ENCODE data around the gene KMT2C. TPM values are rescaled to one million over a fixed set of nuclear protein-coding genes. Genes with fewer than 3 reads are reported as not detected.

The KMT2C gene
- polyA plus RNA-seq, 4 donors = 34.5 to 41.3 (median 36.7) TPM

DNA sequence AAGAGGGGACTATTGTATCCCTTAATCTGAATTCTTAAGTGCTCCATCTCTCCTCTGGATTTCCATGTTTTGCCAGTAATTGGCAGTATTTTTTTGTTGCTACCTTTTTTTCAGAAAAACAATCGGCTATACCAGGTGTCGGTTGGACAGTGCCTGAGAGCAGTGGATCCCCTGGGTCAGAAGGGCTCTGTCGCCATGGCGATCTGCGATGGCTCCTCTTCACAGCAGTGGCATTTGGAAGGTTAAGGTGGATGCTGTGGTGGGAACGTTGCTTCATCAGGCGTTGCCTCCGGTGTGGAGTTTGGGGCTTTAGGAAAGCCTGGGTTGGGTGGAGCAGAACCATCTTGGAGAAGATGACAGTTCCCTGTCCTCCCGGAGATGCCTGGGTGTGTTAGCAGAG is 314.4 kb downstream of the KMT2C start:
- no peak for DNase-seq (ENCODE audit: low read depth in 4 of 4, low spot score in 3 of 4)

DNA sequence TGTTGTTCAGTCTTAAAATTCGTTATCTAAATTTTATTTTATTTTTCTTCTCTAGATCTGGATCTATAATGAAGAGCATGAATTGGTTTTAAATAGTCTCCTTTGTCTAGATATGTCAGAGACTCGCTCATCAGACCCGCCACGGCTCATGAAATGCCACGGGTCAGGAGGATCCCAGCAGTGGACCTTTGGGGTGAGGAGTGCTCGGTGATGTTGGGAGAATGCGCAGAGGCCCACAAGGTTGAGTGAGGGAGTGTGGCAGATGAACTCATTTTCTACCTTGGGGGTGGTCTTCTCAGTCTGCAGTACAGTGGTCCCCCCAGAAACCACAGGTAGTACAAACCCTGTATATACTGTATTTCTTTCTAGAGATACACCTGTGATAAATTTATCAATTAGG is 315.0 kb downstream of the KMT2C start:
- DNase-seq (ENCODE audit: low read depth in 4 of 4, low spot score in 3 of 4) = no peak

DNA sequence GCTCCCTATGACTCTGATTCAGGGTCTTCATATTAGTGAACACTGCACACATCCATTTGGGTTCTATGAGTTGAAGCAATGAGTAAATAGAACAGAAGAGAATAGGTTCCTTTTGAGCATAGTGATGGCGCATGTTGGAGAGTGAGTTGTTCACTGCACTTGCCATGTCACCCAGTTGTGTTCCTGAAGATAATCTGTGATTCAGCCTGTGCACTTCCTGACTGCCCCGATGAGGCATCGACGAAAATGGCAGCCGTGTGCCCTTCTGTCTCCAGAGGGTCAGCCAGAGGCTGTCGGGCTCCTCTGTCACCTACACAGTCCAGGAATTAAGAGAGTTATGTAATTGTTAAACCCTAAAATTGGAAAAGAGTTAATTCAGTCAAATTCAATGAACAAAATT is 315.6 kb downstream of the KMT2C start:
- no peak for DNase-seq (ENCODE audit: low read depth in 4 of 4, low spot score in 3 of 4)

DNA sequence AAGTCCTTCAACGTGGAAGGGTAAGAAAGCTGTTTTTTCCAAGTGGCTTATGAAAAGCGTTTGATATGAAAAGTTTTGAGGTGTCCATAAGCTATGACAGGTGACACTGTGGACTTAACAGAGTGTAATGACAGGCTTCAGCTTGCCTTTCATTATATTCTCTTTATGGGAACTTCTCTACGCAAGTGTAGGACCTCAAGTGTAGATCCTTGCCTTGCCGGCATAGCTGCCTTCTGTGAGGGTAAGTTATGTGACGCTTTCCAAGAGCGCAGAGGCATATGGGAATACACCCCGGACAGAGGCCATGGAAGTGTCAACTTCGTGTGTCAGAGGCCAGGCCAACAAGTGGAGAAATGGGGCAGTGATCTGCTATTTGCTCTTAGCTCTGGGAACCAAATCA is 318.4 kb downstream of the KMT2C start:
- no peak for DNase-seq (ENCODE audit: low read depth in 4 of 4, low spot score in 3 of 4)

DNA sequence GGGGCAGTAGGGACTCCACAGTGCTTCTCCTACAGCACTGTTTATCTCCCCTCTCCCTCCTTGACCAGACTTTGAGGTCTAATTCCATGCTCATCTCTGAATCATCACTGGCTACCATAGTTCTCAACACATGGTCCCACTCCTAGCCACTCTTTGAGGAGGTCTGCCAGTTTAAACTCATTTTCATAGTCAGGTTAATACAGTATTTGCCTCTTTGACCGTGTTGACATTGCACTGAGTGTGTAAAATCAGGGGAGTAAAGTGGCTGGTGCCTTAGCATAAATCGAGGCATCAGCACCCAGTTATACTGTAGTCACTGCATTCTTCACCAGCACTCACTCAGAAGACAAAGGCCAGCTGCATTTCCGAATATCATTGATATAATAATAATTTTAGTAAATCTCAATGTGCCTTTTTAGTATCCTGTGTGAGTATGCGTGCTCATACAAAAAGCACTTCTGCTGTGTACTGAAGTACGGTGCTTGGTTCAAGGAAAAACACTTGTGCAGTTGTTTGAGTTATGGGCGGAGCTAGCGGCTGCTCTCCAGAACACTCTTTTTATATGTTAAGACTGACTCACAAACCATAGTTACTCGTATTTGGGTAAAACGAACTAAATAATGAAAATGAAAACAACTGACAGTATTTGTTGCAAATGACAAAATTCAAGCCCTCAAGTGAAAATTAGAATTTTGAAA is 320.6 kb downstream of the KMT2C start:
- no peak for DNase-seq (ENCODE audit: low read depth in 4 of 4, low spot score in 3 of 4)

DNA sequence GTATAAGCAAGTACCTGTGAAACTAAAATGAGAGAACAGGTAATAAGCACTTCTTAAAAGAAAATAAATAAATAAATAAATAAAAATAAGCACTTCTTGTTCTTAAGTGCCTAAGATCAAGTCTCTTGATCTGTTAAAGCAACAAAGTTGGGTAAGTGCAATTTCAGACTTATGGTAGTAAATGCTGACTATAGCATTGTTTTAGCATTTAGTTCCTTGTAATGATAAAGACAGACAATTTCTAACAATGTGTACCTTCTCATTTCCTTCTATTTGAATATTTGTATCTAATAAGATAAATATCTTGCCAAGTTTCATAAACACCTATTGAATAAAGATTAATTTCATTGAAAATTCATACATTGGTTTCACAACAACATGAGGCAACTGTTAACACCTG is 323.0 kb downstream of the KMT2C start:
- no peak for DNase-seq (ENCODE audit: low read depth in 4 of 4, low spot score in 3 of 4)

DNA sequence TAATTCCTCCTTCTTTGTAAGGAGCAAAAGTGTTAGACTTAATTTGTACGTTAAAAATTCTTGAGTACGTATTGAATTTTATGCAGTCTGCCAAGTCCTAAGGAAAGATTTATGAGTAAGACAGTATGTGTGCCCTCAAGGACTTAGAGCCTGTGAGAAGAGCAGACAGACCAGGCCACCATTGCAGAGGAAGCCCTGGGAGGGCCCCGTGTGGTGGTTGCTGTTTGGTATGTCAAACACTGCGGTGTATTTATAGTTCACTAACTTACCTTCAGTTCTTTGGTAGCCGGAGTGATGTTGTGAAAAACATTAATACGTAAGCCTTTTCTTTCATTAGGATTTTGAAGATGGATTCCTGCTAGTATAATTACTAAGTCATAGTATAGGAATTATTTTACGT is 327.4 kb downstream of the KMT2C start:
- DNase-seq (ENCODE audit: low read depth in 4 of 4, low spot score in 3 of 4) = no peak

DNA sequence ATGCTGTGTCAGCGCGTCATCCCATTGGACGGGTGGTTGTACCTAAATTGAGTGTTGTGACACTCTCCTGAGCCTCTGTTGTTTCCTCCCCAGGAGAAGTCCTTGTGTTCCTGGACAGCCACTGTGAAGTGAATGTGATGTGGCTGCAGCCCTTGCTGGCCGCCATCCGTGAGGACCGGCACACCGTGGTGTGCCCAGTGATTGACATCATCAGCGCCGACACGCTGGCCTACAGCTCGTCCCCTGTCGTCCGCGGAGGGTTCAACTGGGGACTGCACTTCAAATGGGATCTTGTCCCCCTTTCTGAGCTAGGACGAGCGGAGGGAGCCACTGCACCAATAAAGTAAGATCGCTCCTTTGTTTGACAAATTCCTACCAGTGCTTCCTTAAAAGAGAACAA is 327.9 kb downstream of the KMT2C start:
- DNase-seq (ENCODE audit: low read depth in 4 of 4, low spot score in 3 of 4) = no peak

DNA sequence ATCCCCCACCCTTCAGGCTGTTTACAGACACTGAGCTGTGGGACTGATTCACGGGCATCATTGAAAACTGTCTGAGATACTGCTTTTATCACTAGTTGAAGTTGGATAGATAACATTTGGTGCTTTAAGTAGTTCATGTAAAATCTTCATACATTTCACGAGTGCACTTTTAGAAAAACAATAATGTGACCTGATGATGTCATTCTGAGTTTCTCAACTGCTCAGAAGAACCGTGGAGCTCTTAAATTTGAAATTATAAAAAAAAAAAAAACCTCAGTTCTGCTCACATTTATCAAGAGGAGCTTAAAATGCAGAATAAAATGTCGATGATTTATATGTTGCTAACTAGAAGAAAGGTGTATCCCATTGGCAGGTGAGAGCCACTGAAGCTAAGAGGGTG is 328.8 kb downstream of the KMT2C start:
- no peak for DNase-seq (ENCODE audit: low read depth in 4 of 4, low spot score in 3 of 4)

DNA sequence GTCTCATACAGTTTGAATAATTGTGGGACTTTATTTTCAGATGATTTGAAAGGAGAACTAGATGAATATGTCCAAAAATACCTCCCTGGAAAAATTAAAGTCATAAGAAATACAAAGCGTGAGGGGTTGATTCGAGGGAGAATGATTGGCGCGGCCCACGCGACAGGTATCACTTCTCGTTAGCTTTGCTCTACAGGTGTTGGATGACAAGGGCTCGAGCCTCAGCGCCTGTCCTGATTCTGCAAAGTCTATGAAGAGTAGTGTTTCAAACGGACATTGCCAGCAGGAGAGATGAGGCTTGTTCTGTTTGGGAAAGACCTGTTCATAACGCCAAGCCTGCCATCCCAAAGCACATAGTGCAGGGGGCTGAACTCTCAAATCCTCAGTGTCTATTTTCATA is 330.6 kb downstream of the KMT2C start:
- DNase-seq (ENCODE audit: low read depth in 4 of 4, low spot score in 3 of 4) = no peak

DNA sequence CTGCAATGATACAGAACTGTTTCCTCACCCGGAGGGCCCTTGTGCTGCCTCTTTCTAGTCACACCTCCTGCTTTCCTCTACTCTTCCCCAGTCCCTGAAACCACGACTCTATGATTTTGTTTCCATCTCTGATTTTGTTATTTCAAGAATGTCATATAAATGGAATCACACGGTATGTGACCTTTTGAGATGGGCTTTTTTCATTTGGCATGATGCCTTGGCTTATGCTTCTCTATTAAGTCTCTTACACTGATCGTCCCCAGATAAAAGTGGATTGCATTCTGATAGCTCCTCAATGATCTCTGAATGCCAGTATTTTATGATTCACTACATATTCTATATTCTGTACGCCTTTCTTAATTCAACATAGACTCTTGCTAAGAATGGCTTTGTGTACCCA is 332.1 kb downstream of the KMT2C start:
- no peak for DNase-seq (ENCODE audit: low read depth in 4 of 4, low spot score in 3 of 4)

DNA sequence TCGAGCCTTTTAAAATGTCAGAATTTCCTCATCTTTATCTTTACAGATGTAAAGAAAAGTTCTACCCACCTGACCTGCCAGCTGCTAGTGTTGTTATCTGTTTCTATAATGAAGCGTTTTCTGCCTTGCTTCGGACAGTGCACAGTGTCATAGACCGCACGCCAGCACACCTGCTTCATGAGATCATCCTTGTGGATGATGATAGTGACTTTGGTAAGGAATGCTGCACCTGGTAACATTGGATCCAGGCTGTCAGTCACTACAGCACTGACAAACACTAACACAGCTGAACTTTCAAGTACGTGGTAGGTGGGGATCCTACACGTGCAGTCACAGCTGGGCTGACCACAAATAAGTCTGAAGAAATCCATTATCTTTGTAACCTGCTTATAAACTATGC is 332.7 kb downstream of the KMT2C start:
- DNase-seq (ENCODE audit: low read depth in 4 of 4, low spot score in 3 of 4) = no peak

DNA sequence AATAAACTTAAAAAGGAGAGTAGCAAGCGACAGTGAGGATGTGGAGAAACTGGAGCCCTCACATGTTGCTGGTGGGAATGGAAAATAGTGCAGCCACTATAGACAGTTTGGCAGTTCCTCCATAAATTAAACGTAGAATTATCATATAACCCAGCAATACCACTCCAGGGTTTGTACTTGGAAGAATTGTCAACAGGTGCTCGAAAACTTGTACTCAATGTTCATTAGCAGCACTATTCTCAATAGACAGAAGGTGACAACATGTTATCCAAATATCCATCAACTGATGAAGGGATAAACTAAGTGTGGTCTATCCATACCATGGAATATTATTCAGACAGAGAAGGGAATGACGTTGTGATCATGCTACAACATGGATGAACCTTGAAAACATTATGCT is 338.5 kb downstream of the KMT2C start:
- DNase-seq (ENCODE audit: low read depth in 4 of 4, low spot score in 3 of 4) = no peak

DNA sequence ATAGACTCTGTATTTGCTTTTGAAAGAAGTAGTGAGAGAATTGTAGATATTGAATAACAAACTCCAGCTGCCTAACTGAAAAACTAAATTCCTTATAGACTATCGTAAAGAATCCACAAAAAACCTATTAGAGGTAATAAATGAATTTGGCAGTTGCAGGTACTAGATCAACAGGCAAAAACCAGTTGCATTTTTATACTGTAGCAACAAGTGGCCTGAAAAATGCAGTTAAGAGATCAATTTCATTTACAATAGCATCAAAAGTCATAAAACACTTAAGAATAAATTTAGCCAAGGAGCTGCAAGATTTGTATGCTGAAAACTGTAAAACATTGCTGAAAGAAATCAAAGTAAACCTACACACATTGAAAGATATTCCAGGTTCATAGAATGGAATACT is 340.0 kb downstream of the KMT2C start:
- DNase-seq (ENCODE audit: low read depth in 4 of 4, low spot score in 3 of 4) = no peak

DNA sequence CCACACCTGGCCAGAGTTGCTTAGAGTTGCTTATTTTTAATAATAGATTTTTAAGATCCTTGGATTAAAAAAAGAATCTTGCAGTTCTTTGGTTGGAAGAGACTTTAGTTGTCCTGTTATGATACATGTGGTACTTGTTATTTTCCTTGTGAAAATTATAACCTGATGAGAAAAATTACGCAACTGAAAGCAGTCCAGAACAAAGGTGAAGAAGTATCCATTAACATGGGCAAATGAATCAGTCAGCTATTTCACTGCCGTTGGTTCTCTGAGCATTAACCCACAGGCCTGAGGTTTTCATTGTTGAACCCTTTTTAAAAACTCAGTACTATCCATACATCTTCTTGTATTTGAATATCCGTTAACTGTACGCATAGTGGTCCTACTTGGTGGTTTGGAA is 342.1 kb downstream of the KMT2C start:
- no peak for DNase-seq (ENCODE audit: low read depth in 4 of 4, low spot score in 3 of 4)

DNA sequence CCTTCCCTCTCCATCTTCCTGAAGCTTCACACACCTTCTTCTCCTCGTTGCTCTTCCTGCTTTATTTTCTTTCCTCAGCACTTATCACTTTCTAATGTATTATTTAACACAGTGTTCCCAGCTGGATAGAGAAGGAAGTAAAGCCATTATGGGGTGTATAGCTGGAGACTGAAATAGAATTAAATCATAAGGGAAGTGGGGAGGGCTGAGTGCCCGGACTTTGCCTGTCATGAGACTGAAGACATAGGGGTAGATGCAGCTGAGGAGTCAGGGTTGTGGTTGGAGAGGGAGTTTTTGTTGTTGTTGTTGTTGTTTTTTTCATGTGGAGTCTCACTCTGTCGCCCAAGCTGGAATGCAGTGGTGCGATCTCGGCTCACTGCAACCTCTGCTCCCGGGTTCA is 345.1 kb downstream of the KMT2C start:
- DNase-seq (ENCODE audit: low read depth in 4 of 4, low spot score in 3 of 4) = no peak

DNA sequence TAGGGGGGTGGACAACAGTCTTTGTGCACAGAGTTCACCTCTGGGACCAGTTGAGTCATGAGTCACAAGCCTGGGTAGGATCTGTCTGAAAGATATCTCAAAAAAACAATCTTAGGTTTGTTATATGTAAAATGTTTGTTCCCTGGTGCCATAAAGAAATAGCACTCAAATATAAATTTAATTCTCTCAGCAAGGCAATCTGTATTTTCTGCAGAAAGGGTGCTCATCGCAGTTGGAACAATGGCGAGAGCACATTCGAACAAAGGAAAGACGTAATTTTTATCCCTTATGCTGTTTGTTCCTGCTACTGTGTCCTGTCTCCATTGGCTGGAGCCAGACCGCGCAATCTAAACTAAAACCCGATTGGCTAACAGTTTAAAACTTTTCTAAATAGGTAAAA is 346.6 kb downstream of the KMT2C start:
- DNase-seq (ENCODE audit: low read depth in 4 of 4, low spot score in 3 of 4) = no peak

DNA sequence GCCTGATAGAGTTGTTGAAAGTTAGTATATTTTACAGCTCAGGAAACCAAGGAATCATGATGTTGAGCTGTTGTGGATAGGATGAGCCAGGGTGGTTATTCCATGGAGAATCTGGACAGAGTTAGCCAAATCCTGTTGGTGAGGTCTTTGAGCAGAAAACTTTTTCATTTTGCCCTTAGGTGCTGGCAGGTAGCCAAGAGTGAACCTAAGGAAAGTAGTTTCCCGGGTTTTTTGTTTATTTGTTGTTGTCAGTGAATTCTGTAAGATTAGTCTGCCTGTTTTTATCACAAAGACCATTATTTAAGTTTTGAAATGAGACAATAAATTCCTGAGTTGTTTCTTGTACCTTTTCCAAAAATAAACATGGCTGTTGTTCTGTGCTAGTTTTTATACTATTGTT is 349.3 kb downstream of the KMT2C start:
- DNase-seq (ENCODE audit: low read depth in 4 of 4, low spot score in 3 of 4) = no peak

DNA sequence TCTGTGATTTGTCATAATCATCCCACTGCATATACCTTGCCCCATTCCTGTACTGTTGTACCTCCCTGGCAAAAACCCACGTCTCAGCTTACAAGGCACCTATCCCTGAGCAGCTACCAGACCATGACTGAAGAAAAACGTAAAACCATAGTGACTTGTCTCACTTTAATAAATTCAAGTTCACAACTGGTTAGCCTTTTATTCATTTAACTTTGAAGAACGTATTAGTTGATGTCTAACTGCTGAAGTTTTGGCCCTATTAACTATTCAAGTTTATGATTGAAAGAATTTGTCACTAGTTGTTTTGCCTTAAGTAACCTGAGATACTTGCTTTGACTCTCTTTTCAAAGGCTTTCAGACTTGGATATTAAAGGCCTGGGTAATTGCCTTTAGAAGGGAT is 350.7 kb downstream of the KMT2C start:
- peak in 1 of 4 donors; percentile 35 for DNase-seq (ENCODE audit: low read depth in 4 of 4, low spot score in 3 of 4)

All from right renal pelvis (tissue), 4 donors.